Right renal pelvis (tissue), 4 donors: Measurements from ENCODE around the gene WFDC5. TPM values are rescaled to one million over a fixed set of nuclear protein-coding genes. Genes with fewer than 3 reads are reported as not detected.
"Not testable (repeated sequence)": the region's sequence is repeated elsewhere in the genome, so short reads cannot be mapped to it uniquely, and the experiment has no call there.

Source experiments
- DNase-seq, 4 donors: peaks; one replicate each; pipeline ENCODE4 v3.0.0-alpha.2; 2013; ENCODE audit warnings: low read depth in 4 of 4, low spot score in 3 of 4, missing footprints in 1 of 4
- polyA plus RNA-seq, 4 donors: library from polyadenylated mRNA; unstranded; fragments of 120-200 nt; gene quantifications; one replicate each; pipeline ENCODE4 v1.2.1, GENCODE V29; 2013; ENCODE audit not compliant: insufficient read length in 4 of 4

Gene WFDC5
- polyA plus RNA-seq, 4 donors, result not detected

DNA sequence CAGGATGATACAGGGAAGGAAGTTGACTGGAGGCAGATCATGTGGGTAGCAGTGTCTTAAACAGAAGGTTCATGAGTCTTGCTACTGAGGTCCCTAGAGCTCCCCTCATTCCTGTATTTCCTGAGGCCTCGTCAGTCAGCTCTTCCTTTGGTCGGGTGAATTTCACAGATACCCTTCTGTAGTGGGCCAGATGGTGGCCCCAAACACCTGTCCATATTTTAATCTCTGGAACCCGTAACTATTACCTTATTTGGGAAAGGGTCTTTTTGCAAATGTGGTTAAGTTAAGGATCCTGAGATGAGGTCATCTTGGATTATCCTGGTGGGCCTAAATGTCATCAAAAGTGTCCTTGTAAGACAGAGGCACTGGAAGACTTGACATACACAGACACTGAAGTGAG, 23.6 kb downstream of the WFDC5 start:
- DNase-seq, result no peak

DNA sequence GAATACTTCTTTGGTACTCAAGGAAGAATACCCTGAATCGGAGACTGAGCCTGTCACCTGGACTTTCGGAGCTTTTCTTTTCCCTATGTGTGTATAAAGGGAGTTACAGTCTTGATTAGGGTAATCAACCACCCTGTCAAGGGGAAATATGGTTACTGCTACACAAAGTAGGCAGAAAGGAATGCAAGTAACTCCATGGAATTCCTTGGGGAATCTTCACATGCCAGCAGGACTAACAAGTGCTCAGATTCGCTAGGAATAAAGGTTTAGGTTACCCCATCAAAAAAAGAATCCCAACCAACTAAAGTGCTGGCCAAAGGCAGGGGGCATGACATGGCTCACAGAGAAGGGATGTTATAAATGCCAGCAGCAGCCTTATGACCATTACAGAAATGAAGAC, 24.5 kb downstream of the WFDC5 start:
- DNase-seq, result no peak

DNA sequence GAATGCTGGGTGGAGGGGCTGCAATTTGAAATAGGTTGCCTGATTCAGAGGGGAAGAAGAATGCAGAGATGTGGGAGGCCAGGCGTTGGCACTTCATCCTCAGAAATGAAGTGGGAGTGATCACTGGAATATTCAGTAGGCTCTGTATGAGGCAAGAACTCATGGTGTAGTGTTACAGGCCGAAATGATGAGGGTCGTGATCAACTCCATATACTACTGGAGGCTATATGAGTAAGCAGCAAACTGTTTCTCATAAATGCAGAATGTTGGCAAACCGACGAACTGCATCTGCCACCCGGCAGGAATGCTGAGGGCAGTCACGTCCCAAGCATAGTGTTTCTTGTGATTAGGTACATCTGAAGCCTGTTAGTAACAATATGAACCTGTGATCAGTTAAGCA, 26.7 kb downstream of the WFDC5 start:
- DNase-seq, result peak in 1 of 4 donors; percentile 12

DNA sequence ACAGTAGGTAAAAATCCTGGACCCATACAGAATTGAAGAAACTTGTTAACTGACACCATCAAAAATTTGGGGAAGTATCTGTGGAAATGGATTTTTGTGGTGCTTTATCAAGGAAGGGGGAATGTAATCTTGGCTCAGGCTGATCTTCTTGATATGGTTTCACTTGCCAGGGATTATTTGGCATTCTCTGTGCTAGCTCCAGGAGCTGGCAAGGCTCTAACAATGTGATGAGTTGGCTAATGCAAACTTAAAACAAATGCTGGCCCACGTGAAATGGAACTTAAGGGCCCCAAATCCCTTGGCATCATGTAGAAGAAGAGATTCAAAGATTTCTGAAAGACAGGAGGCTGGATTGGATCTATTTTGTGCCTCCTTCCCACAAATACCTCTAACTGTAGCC, 27.2 kb downstream of the WFDC5 start:
- no peak for DNase-seq

DNA sequence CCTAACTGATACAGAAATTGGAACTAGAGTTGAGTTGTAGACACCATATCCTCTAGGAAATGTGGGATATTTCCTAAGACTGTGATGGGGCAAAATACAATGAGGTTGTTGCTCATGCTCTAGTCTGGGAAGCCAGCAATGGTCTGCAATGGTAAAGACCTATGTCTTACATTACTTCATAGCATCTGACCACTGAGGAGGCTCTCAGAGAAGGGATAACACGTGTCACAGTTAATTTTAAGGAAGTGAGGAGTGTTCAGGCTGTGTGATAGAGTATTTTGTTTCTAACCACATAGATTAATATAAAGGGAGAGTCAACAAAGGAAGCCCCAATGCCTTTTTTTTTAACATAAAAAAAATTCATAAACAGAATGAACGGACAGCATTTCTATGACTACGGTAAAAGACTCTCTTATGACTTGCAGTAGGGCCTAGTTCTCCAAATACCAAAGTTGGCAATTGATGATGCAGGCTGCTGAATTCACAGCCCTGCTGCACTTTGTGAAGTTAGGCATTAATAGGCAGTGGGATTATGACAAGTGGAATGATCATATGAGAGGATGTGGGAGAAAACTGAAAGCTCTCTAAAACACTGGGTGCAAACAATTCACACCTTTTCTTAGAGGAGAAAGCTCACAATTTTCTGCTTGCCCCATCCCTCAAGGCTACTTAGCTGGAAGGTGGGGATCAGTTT, 27.7 kb downstream of the WFDC5 start:
- DNase-seq, result no peak

DNA sequence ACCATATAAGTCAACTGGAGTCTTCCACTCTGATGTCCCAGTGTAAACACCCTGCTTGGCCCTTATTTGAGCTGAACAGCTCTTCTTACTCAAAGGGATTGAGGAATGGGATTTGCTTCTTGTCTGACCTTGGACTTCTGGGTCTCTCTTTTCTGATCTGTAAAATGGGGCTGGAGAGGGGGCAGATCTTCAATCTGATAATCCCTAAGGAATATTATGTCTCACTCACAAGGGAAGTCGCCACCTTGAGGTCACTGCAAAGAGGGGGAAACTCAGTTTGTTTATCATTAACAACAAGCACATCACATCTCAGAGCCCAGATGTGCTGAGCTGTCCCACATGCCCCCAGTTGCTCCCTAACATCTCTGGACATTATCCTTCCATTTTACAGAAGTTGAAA, 29.1 kb downstream of the WFDC5 start:
- no peak for DNase-seq

DNA sequence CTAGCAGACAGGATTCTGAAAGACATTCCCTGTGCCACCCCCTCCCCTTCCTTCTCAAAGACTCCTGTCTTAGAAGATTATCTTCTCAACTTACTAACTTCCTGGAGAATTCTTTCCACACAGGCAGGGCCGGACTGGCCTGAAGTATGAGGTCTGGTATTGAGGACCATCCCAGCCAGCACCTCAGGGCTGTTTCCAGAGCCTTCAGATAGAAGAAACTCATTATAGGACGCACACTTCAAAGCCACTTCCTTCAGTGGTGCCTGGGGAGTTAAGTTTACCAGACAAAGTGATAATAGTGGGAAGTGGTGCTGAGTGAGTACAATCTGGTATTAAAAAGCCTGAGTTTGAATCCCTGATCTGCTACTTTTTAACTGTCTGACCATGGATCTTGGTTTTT, 29.7 kb downstream of the WFDC5 start:
- no peak for DNase-seq

DNA sequence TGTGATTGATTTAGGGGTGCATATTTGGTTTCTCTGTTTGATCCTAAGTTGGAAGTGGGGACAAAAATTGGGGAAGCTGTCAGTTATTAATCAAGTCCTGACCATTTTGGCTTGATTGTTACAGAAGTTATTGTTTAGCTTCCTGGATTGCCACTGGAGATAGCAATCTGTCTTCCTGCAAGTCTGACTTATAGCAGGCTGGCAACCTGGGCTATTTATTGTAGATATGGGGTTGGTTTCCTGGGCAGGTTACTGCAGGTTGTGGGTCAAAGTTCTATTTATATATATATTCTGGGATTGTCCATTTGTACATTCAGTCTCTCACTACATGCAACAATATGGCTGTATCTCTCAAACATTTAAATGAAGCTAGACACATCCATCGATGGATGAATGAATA, 31.8 kb downstream of the WFDC5 start:
- DNase-seq, result no peak

DNA sequence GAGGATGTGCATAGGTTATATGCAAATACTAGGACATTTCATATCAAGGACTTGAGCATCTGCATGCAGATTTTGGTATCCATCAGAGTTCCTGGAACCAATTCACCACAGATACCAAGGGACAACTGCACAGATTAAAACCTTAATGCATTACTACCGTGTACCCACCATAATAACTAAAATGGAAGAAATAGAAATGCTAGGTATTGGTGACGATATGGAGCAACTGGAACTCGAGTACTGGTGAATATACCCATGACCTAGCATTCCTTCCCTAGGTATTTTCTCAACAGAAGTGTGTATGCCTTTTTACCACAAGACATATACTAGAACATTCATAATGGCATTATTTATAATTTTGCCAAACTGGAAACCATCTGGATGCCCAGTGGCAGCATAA, 32.5 kb downstream of the WFDC5 start:
- DNase-seq, result no peak

DNA sequence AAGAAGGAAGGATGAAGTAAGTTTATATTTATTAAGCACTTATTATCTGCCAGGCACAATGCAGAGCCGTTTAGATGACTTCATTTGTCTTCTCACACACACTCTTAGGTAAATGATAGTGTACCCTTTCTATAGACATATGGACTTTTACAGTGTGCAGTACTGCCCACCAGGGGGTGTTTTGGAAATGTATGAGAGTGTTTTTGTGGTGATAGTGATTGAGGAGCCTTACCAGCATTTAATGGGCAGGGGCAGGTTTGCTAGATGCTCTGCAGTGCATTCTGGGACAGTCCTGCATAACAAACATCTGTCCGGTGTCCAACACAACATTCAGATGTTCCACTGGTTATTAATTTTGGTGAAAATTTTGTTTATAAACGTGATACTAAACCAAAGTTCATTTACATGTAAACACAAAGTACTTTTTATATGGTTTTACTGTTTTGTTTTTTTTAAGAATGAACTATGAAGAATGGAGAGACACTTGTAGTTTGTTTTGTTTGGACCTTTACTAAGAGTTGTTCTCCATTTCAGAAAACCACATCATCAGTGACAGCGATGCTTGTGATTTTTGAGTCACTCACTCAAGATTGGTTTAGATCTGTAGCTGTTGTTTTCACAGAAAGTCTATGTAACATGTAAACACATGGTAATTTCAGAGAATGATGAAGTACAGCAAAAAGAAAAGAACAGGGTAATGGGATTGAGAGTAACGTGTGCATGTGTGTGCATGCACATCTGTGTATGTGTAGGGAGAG, 33.9 kb downstream of the WFDC5 start:
- no peak for DNase-seq

DNA sequence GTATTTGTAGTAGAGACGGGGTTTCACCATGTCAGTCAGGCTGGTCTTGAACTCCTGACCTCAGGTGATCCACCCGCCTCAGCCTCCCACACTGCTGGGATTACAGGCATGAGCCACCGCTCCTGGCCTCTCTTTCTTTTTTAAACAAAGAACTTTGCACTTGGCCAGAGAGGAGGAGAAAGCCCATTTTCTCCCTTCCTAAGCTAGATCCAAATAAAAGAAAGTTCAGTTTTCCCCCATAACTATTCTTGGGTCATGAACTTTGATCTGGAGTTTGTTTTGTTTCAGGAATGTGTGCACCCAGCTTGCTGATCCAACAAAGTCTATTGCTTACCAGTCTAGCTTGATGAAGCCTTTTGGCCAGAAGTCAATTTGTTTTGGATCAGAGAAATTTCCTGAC, 37.4 kb downstream of the WFDC5 start:
- no peak for DNase-seq

DNA sequence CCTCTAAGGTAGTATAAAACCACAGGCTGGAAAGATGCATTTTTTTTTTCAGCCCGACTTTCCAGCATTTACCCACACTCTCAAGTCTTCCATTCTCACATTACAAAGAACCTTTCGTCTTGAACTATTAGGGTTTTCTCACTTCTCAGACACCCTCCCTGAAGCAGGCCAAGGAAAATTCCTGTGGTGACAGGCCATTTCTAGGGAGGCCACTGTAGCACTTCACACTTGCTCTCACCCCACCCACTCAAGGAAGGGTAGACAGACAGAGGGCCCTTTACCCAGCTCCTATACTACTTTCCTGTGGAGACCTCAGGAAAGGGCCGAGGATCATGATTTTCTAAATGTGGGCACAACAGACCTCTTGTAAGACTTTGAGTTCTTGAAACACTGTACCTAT, 41.8 kb downstream of the WFDC5 start:
- DNase-seq, result no peak

DNA sequence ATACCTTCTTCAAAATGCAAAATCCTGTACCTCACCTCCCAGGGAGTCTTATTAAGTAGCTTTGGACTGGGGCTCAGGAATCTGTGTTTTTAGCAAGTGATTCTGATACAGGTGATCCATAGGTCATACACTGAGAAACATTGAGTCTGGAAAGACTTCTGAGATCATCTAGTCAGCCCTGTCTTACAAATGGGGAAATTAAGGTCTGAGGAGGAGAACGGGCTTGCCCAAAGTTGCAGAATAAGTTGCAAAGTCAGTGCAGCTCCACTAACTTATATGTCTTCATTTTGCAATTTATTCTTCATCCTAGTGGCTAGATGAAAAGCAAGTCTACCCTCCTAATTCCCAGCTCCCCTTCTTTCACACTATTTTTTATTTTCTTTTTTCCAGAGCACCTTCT, 42.9 kb downstream of the WFDC5 start:
- no peak for DNase-seq

DNA sequence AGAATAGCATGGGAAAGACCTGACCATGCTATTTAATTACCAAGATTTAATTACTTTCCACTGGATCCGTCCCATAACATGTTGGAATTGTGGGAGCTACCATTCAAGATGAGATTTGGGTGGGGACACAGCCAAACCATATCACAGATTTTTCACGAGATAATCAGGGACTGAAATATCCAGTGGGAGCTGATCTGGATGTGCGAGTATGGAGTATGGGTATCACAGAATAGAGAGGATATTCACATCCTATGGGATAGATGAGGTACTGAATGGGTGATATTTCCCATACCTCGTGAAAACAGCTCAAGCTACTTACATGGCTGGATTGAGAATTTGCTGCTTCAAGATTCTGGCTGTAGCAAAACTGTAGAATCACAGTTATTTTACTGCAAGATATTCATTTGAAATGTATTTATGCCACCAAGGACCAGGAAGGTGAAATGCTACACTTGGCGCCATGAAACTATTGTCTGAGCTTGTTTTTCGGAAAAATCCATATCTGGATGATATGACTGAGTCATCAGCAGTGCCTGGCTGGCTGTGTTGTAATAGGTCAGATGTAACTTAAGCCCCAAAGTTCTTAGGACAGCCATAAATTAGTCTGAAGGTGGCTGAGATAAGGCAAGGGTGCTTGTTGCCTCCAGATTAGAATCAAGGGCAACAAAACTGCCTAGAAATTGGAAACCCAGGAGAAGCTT, 43.9 kb downstream of the WFDC5 start:
- no peak for DNase-seq

DNA sequence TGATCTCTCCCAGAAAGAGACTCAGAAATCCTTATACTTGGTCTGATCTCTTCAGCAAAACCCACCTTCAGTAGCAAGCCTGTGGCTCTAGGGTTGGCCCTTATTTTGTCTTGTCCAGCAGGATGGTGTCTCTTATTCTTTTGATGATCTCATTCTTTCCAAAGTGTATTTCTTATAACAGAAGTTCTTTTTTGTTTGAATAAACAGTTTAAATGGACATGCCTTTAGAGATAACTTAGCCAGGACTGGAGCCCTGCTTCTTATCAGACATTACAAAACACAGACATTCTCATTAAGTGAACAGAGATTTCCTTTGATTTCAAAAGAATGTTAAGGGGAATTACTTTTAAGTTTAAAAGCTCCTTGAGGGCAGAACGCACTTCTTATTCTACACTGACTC, 45.7 kb downstream of the WFDC5 start:
- DNase-seq, result no peak

DNA sequence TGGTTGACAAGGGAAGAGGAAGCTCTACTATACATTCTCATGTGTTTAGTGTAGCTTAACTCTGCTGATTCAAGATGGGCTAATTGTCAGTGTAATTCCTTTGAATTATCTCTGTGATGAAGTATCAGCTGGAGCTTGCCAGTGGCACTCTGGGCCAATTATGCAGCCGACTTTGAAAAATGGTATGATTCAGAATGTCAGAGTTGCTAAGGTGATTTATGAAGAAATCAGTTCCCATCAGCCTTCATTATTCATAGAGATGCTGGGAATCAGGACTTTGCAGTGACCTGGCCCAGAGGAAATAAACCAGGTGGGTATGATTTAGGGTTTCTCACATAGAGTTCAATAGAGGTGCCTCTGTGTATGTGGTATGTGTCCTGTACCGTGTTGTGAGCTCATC, 47.4 kb downstream of the WFDC5 start:
- DNase-seq, result no peak

DNA sequence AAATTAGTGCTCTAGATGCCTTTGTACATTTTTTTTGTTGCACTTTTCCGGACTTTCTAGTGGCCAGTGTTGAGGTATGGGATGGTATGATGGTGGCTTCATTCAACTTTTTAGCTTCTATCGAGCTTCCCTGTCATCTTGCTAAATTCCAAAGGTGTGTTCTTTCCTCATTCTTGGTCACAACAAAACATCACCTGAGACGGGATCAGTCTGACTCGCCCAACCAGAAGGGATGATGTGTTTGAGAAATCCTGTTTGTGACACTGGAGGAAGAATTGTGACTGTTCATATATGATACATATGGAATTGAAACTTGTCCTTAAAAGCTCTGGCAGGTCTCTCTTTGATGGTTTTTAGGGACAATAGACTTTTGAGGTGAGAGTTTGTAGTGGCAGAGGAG, 47.9 kb downstream of the WFDC5 start:
- DNase-seq, result no peak

DNA sequence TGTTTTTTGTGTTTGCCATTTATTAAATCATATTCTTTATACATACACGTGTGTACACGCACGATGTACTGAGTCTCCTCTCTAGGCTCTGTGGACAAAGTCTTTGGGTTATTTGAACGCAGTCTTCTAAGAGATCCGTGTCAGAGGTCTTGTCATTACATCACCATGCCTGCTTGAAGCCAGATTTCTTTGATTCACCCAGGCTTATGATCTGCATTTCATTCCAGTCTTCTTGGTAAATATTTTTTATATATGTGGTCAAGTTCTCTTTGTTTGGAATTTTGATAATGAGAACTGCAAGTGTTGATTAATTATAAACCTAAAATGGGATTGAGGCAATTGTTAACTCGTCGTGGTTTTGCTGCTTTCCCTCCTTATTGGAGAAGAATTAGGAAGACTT, 48.6 kb downstream of the WFDC5 start:
- DNase-seq, result no peak

DNA sequence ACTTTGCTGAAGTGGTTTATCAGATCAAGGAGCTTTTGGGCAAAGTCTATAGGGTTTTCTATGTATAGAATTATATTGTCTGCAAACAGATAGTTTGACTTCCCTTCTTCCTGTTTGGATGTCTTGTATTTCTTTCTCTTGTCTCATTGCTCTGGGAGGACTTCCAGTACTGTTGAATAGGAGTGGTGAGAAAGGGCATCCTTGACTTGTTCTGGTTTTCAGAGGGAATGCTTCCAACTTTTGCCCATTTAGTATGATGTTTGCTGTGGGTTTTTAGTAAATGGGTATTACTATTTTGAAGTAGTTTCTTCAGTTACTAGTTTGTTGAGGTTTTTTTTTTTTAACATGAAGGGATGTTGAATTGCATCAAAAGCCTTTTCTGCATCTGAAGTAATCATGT, 50.2 kb downstream of the WFDC5 start:
- no peak for DNase-seq

DNA sequence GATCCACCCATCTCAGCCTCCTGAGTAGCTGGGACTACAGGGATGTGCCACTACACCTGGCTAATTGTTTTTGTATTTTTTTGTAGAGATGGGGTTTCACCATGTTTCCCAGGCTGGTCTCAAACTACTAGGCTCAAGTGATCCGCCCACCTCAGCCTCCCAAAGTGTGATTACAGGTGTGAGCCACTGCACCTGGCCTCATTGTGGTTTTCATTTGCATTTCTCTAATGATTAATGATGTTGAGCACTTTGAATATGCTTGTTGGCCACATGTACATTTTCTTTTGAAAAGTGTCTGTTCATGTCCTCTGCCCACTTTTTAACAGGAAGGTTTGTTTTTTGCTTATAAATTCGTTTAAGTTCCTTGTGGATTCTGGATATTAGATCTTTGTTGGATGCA, 51.9 kb downstream of the WFDC5 start:
- DNase-seq, result not testable (repeated sequence)

DNA sequence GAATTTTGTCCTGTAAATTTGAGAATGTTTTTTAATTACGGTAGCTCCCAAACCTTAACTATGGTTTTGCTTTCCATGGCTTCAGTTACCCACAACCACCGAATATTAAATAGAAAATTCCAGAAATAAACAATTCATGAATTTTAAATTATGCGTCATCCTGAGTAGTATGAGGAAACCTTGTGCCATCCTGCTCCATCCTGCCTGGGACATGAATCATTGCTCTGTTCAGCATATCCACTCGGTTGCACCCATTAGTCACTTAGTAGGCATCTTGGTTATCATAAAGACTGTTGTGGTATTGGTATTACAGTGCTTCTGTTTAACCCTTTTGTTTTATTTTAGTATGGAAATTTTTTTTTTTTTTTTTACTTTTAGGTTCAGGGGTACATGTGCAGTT, 53.7 kb downstream of the WFDC5 start:
- DNase-seq, result no peak

DNA sequence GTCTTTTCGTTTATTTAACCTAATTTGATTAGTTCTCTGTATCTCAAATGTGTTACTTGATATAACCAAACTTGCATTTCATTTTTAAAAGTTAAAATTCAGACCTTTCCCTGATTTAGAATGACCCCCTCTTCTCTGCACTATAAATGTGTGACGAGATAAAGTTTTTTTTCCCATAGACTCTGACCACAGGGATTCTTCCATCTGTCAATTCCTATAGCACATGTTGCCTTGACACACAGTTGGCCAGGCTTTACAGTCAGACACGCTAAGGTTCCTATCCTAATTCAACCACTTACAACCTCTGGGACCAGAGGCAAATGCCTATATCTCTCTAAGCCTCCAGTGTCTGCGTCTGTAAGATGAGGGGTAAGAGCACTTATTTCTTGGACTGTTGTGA, 54.7 kb downstream of the WFDC5 start:
- DNase-seq, result no peak
